Keratinocyte (primary cell): ENCODE results near the gene MRPL12. TPM values are rescaled to one million over a fixed set of nuclear protein-coding genes. Genes with fewer than 3 reads are reported as not detected.

Experiments
- DNase-seq: peaks from one replicate; pipeline ENCODE4 v3.0.0-alpha.2; 2011; ENCODE audit warnings: low read depth, missing footprints, low spot score
- FAIRE-seq: peaks from 2 replicates; lab custom pipeline; 2011; peaks lifted over from hg19 to GRCh38; lab: Jason Lieb, UNC
- H2AFZ ChIP-seq: 2 replicates; pipeline ENCODE4 v1.6.0; 2012; ENCODE audit warnings: low read length, control low read depth, inconsistent platforms; ENCODE audit not compliant: control insufficient read depth
- H3K27ac ChIP-seq: 2 replicates; pipeline ENCODE4 v1.5.1; 2011; ENCODE audit warnings: low read length; ENCODE audit not compliant: control insufficient read depth, insufficient read depth
- H3K27me3 ChIP-seq: 3 replicates; pipeline ENCODE4 v1.6.0; 2011; ENCODE audit warnings: low read length; ENCODE audit not compliant: control insufficient read depth, insufficient read depth; ENCODE audit errors: extremely low read depth
- H3K36me3 ChIP-seq, 2 experiments: 2 replicates in 1 of 2; 3 replicates in 1 of 2; pipeline ENCODE4 v1.5.1; 2011; ENCODE audit warnings: low read length in 2 of 2, mild to moderate bottlenecking in 1 of 2; ENCODE audit not compliant: control insufficient read depth in 2 of 2, insufficient read depth in 2 of 2; ENCODE audit errors: extremely low read depth in 1 of 2
- H3K4me1 ChIP-seq: 3 replicates; pipeline ENCODE4 v1.5.1; 2011; ENCODE audit warnings: low read length; ENCODE audit not compliant: control insufficient read depth, insufficient read depth; ENCODE audit errors: extremely low read depth
- H3K4me2 ChIP-seq: 3 replicates; pipeline ENCODE4 v1.6.0; 2011; ENCODE audit warnings: low read depth, low read length; ENCODE audit not compliant: control insufficient read depth, insufficient read depth; ENCODE audit errors: extremely low read depth
- H3K4me3 ChIP-seq, 3 experiments: fragments of 200-600 bp in 1 of 3; sonication (generic) in 1 of 3; 2 replicates in 2 of 3; 3 replicates in 1 of 3; pipeline ENCODE4 v1.5.1; 2011 to 2016; ENCODE audit warnings: low read length in 3 of 3, mild to moderate bottlenecking in 3 of 3, control low read depth in 2 of 3, inconsistent platforms in 1 of 3, low read depth in 1 of 3, mixed read lengths in 1 of 3, mixed run types in 1 of 3, moderate library complexity in 1 of 3; ENCODE audit not compliant: control insufficient read depth in 2 of 3, insufficient read depth in 2 of 3; ENCODE audit errors: extremely low read depth in 1 of 3
- H3K79me2 ChIP-seq: 2 replicates; pipeline ENCODE4 v1.6.0; 2012; ENCODE audit warnings: low read length; ENCODE audit not compliant: control insufficient read depth, insufficient read depth
- H3K9ac ChIP-seq: 3 replicates; pipeline ENCODE4 v1.6.0; 2011; ENCODE audit warnings: low read length; ENCODE audit not compliant: control insufficient read depth, insufficient read depth; ENCODE audit errors: extremely low read depth
- H3K9me1 ChIP-seq: 3 replicates; pipeline ENCODE4 v1.6.0; 2011; ENCODE audit warnings: low read length; ENCODE audit not compliant: control insufficient read depth, insufficient read depth; ENCODE audit errors: extremely low read depth
- H3K9me3 ChIP-seq: 2 replicates; pipeline ENCODE4 v1.5.1; 2012; ENCODE audit warnings: low read depth, low read length; ENCODE audit not compliant: control insufficient read depth
- H4K20me1 ChIP-seq: 3 replicates; pipeline ENCODE4 v1.6.0; 2011; ENCODE audit warnings: low read length; ENCODE audit not compliant: control insufficient read depth, insufficient read depth; ENCODE audit errors: extremely low read depth
- EZH2 ChIP-seq: IDR thresholded peaks from one replicate; pipeline ENCODE4 v1.6.1; 2012; ENCODE audit warnings: inconsistent platforms, mild to moderate bottlenecking, low read length, moderate library complexity
- dilution Hi-C: fragments of 300-500 bp; cut with MboI; formaldehyde crosslinking; loops from one replicate; pipeline ENCODE4 v1.7.0; 2020; ENCODE audit warnings: low sequenced_read_pairs; ENCODE audit not compliant: extremely low pct_ligation_motif_present
- polyA plus RNA-seq, 5 experiments: library from polyadenylated mRNA; depleted of rRNA in 3 of 5; stranded (reverse) in 3 of 5; stranded (forward) in 1 of 5; unstranded in 1 of 5; fragments of >200 nt; gene quantifications; 1 replicate in 1 of 5; 2 replicates in 3 of 5; 3 replicates in 1 of 5; pipeline versions ENCODE4 v1.2.1 to v1.2.3, GENCODE V29; 2011 to 2012; ENCODE audit warnings: missing spikeins in 2 of 5, low read depth in 1 of 5, low replicate concordance in 1 of 5
- TF ChIP-seq, protein P1 (sequence below), 3 experiments: IDR thresholded peaks in 1 of 3; conservative IDR thresholded peaks in 1 of 3; optimal IDR thresholded peaks in 1 of 3; 2 replicates in 2 of 3; 3 replicates in 1 of 3; pipeline versions ENCODE3 to v1.5.1; 2011; ENCODE audit warnings: low read length in 3 of 3, mild to moderate bottlenecking in 3 of 3, moderate library complexity in 2 of 3, control low read depth in 1 of 3, inconsistent platforms in 1 of 3; ENCODE audit not compliant: insufficient read depth in 2 of 3; ENCODE audit errors: extremely low read depth in 1 of 3

The MRPL12 gene
- polyA plus RNA-seq, 1 donor (not counting 4 experiments of a cell fraction or from before 2014, with no cell fraction given), result 78.5 TPM

GRCh38 chr17:81672504-81672903, 30.7 kb upstream of the MRPL12 start:
- dilution Hi-C loops, result no loop called here
- Histone ChIP-seq H3K27ac (no peak overlapping the region), H3K4me1 (peaks cover 15% of the 10 kb centered on the region), H2AFZ (no peak overlapping the region), H3K36me3 (peaks cover 38 to 44% of the 10 kb centered on the region in 2 experiments), H3K27me3 (no peaks in the 10 kb centered on the region), H3K4me2 (no peak overlapping the region), H3K9me3 (no peaks in the 10 kb centered on the region), H3K79me2 (peaks cover 28% of the 10 kb centered on the region), H4K20me1 (no peaks in the 10 kb centered on the region), H3K4me3 (no peak overlapping the region), H3K9ac (no peak overlapping the region), H3K9me1 (no peaks in the 10 kb centered on the region)
- FAIRE-seq, result no peak
- DNase-seq, result no peak
- no peak for TF ChIP-seq EZH2

DNA sequence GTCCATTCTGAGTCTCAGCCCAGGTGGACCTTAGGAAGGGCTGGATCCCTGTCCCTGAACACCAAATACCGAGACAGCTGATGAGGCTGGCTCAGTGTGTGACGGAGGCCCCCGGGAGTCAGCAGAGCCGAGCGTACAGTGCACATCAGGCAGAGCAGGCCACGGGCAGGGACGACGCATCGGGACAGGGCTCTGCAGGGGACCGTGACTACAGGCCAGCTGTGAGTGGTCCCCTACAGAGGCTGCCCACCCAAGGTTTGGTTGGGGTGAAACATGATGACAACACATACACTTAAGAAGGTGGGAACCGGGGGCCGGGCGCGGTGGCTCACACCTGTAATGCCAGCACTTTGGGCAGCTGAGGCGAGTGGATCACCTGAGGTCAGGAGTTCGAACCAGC, 30.2 kb upstream of the MRPL12 start:
- Histone ChIP-seq H3K27ac (no peak overlapping the region), H3K4me1 (peaks cover 11% of the 10 kb centered on the region), H3K79me2 (peaks cover 24% of the 10 kb centered on the region), H3K9me3 (no peaks in the 10 kb centered on the region), H3K36me3 (peaks cover 38 to 44% of the 10 kb centered on the region in 2 experiments), H3K4me3 (no peak overlapping the region), H3K9me1 (no peaks in the 10 kb centered on the region), H3K27me3 (no peaks in the 10 kb centered on the region), H3K4me2 (no peak overlapping the region), H4K20me1 (no peaks in the 10 kb centered on the region), H3K9ac (no peak overlapping the region), H2AFZ (no peak overlapping the region)
- dilution Hi-C loops, result no loop called here
- FAIRE-seq, result no peak
- DNase-seq, result no peak
- TF ChIP-seq, protein P1, sequence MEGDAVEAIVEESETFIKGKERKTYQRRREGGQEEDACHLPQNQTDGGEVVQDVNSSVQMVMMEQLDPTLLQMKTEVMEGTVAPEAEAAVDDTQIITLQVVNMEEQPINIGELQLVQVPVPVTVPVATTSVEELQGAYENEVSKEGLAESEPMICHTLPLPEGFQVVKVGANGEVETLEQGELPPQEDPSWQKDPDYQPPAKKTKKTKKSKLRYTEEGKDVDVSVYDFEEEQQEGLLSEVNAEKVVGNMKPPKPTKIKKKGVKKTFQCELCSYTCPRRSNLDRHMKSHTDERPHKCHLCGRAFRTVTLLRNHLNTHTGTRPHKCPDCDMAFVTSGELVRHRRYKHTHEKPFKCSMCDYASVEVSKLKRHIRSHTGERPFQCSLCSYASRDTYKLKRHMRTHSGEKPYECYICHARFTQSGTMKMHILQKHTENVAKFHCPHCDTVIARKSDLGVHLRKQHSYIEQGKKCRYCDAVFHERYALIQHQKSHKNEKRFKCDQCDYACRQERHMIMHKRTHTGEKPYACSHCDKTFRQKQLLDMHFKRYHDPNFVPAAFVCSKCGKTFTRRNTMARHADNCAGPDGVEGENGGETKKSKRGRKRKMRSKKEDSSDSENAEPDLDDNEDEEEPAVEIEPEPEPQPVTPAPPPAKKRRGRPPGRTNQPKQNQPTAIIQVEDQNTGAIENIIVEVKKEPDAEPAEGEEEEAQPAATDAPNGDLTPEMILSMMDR (optimal IDR thresholded peaks at IDR 0.05 in 1 of 3, IDR thresholded peaks at IDR 0.05 in 1 of 3, conservative IDR thresholded peaks at IDR 0.05 in 1 of 3; ENCODE audit: extremely low read depth in 1 of 3, insufficient read depth in 2 of 3, low read length in 3 of 3), result no peak
- TF ChIP-seq EZH2, result no peak
